Stimulated activated CD8-positive, alpha-beta memory T cell treated with anti-CD3 and anti-CD28 coated beads, Interleukin-12 subunit alpha, Interleukin-12 subunit beta, amount 100 ng/mL, for 1 hour (primary cell): Measurements from ENCODE around the gene KHSRP.

Source experiments
- DNase-seq: peaks from one replicate; pipeline ENCODE4 v3.0.0-alpha.2; 2020; ENCODE audit warnings: low read depth

Gene KHSRP, protein sequence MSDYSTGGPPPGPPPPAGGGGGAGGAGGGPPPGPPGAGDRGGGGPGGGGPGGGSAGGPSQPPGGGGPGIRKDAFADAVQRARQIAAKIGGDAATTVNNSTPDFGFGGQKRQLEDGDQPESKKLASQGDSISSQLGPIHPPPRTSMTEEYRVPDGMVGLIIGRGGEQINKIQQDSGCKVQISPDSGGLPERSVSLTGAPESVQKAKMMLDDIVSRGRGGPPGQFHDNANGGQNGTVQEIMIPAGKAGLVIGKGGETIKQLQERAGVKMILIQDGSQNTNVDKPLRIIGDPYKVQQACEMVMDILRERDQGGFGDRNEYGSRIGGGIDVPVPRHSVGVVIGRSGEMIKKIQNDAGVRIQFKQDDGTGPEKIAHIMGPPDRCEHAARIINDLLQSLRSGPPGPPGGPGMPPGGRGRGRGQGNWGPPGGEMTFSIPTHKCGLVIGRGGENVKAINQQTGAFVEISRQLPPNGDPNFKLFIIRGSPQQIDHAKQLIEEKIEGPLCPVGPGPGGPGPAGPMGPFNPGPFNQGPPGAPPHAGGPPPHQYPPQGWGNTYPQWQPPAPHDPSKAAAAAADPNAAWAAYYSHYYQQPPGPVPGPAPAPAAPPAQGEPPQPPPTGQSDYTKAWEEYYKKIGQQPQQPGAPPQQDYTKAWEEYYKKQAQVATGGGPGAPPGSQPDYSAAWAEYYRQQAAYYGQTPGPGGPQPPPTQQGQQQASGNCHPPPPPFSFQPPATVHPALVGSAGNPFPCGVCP

DNA sequence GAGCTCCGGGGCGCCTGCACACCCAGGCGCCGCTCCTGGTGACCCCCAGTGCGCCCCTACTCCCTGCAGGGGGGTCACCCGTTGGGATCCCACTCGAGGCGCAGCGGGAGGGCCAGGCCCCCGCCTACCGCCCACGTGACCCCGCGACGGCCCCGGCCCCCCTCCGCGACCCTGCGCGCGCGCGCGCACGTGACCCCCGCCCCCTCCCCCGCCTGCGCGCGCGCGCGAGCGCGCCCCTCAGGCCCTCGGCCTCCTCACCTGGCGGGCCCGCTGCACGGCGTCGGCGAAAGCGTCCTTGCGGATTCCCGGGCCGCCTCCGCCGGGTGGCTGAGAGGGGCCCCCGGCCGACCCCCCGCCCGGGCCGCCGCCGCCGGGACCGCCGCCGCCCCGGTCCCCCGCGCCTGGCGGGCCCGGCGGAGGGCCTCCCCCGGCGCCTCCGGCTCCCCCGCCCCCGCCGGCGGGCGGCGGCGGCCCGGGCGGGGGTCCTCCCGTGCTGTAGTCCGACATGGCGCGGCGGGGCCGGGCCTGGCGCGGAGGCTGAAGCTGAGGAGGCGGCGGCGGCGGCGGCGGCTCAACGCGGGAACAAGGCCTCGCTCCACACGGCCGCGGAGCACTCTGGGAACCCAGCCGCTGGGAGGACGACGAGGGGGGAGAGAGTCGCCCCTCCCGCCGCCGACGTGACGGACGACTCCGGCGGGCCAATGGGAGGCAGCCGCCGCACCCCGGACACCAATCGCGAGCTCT lies at the start of gene KHSRP:
Gene KHSRP (minus strand): TSS at position 617 of the 744 bp plus-strand sequence. CDS start 110 bp downstream, at position 507.
- no peak for DNase-seq

DNA sequence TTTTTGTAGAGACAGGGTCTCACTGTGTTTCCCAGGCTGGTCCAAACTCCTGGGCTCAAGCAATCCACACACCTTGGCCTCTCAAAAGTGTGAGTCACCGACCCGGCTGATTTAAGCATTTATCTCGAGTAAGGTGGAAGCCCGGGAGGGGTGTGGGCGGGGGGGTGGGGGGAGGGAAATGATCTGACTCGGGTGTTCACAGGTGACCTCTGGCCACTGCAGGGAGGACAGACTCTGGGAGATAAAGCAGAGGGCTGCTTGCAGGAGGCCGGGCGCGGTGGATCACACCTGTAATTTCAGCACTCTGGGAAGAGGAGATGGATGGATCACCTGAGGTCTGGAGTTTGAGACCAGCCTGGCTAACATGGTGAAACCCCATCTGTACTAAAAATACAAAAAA lies 49.0 kb upstream of the KHSRP start:
- no peak for DNase-seq

DNA sequence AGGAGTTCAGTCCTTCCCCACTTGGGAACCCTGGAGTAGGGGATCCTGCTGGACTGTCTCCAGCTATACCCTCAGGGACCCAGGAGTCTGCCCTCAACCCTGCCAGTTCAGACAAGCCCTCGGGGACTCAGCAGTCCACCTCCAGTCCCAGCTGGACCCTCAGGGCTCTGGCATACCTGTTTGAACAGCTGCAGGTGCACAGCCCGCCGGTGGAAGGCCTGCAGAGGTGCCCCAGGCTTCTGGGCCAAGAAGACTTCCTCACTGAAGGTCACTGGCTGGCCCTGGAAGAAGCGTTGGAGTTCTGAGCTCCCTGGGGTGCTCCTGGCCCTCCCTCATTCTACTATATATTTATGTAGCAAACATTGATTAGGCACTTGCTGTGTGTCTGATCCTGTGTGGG lies 48.1 kb upstream of the KHSRP start:
- DNase-seq, result no peak

DNA sequence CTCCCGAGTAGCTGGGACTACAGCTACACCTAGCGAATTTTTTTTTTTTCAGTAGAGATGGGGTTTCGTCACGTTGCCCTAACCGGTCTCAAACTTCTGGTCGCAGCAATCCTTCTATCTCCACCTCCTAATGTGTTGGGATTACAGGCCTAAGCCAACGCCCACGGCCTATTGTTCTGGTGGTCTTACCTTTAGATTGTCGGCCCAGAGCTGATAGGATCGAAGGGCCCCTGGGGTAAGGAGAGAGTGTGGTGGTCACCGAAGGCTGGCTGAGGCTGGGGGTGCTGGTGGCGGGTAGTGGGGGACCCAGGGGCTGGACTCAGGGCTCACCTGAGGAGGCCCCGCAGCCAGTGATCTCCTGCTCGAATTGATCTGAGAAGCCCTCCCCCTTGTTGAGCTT lies 46.5 kb upstream of the KHSRP start:
- DNase-seq, result no peak

DNA sequence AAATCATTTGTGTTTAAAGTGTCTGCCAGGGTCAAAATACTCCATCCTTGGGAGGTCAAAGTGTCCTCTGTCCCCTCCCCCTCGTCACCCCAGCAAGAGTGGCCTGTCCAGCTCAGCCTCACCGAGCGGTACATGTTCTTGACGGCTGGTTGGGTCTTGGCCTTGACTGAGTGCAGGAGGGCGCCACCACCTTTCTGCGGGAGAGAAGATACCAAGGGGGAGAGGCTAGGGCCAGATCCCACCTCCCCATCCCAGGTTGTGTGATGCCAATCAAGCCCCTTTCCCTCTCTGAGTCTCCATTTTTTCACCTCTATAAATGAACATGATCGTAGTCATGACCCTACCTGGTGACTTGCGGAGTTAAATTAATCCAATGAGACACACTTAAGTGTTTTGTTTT lies 45.6 kb upstream of the KHSRP start:
- no peak for DNase-seq

DNA sequence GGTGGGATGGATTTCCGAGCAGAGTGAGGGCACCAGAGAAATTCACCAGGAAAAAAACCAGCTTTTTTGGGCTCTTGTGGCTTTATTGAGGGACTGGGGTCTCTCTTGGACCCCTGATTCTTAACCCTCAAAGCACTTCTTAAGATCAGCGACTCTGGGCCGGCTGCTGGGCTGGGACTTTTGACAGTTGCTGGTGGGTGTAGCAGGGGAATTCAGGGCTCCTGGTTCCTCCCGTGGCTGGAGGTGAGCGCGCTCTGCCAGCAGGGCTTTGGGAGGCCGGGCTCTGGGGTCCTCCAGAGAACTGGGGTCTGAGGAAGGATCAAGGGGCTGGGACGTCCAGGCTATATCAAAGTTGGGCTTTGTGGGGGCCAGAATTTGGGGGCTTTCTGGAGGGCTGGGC lies 42.8 kb upstream of the KHSRP start:
- no peak for DNase-seq

DNA sequence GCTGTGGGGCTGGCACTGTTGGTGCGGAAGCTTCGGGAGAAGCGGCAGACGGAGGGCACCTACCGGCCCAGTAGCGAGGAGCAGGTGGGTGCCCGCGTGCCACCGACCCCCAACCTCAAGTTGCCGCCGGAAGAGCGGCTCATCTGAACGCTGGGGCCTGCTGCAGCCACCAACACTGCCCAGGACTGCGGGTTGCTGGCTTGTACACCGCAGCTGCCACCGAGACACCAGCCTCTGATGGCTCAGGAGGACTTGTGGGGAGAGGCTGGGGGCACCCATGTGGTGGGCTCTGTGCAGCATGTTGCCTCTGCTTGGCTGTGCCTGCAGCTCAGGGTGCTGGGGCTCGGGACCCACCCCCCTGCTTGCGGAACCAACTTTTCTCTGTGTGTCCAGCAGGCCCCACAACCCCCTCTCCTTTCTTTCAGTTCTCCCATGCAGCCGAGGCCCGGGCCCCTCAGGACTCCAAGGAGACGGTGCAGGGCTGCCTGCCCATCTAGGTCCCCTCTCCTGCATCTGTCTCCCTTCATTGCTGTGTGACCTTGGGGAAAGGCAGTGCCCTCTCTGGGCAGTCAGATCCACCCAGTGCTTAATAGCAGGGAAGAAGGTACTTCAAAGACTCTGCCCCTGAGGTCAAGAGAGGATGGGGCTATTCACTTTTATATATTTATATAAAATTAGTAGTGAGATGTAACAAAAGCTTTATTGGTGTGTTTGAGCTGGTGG lies 42.1 kb upstream of the KHSRP start:
- DNase-seq, result no peak

DNA sequence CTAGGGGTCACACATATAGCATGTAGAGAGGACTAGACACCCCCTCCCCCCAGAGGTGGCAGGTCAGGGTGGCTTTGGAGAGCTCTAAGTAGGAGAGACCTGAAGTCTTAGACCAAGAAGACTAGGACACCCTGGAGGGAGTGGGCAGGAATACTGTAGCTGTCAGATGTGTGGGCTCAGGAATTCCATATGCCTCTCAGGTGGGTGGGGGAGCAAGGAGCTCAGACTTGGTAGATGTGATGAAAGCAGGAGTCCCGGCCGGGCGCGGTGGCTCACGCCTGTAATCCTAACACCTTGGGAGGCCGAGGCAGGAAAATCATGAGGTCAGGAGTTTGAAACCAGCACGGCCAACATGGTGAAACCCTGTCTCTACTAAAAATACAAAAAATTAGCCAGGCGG lies 41.1 kb upstream of the KHSRP start:
- DNase-seq, result no peak

DNA sequence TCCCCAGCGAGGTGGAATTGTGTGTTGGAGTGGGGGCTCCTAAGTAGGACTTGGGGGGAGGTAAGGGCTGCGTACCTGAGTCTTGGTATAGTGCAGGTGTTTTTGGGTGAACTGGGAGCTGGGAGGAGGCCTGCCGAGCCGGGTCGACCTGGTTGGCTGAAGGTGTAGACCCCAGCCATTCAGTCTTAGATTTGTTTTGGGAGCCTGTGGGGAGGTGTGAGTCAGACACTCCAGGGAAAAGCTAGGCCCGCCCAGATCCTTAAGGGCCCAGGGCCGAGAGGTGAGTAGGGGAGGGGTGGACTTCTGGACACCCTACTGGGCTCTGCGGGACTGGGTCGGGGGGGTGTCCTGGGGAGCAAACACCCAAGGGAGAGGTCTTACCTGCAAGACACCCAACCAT lies 40.4 kb upstream of the KHSRP start:
- DNase-seq, result no peak

DNA sequence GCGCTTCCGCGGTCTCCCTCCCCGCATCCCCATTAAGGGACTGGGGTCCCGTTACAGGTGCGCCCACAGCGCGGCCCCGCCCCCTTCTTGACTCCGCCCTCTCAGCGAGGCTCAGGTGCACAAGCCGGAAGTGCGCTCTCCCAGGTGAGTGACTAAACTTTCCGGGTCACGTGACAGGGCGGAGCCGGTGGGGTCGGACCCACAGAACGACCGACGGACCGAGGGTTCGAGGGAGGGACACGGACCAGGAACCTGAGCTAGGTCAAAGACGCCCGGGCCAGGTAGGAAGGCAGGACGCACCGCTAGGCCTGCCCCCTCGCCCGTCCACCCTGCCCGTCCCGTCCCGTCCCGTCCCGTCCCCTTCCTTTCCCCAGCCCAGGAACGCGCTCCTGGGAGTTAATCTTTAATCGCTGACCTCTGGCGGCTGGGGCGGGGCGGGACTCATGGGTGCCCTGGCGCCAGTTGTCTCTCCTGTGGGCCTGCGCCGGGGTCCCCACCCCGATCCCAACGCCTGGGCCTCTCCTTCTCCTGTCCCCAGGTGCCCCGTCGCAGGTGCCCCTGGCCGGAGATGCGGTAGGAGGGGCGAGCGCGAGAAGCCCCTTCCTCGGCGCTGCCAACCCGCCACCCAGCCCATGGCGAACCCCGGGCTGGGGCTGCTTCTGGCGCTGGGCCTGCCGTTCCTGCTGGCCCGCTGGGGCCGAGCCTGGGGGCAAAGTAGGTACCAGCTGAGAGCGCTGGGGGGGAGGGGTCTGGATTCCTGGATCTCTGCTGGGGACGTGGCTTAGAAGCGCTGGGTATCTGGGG lies 39.7 kb upstream of the KHSRP start, which contains the start of gene CRB3:
Gene CRB3 (plus strand): TSS at position 202 of the 804 bp plus-strand sequence. CDS start 431 bp downstream, at position 633.
- peak; percentile 42 for DNase-seq

DNA sequence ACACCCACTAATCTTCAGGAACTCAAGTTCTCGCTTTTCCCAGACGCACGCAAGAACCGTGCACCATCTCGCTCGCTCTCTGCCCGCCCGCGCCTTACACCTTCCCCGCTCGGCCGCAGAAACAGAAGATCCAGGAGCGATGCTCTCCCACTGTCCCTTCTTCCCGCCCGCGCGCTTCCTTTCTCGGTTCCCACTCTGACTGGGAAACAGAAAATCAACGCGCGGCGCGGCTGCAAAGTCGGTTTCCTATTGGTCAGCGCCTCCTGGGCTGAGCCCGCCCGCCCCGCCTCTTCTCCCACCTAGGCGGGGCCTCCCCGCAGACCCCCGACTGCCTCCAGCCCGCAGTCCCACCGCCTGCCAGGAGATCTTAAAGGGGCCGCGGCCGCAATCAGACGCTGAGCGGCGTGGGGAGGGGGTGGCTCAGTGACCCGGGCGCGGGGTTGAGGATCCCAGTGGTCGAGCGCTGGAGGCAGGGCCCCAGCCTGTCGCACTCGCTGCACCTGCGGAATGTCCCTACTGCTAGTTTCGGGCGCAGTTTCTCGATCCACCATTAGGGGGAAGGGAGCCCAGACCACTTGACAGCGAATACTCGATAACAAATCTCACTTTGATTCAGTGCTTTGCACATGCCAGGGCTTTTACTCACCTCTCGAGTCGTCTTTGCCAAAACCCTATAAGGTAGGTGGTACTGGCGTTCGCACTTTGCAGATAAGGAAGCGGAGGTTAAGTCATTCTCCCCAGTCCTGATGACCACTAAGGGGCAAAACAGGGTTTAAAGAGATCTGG lies 35.7 kb upstream of the KHSRP start:
- DNase-seq, result peak; percentile 94

DNA sequence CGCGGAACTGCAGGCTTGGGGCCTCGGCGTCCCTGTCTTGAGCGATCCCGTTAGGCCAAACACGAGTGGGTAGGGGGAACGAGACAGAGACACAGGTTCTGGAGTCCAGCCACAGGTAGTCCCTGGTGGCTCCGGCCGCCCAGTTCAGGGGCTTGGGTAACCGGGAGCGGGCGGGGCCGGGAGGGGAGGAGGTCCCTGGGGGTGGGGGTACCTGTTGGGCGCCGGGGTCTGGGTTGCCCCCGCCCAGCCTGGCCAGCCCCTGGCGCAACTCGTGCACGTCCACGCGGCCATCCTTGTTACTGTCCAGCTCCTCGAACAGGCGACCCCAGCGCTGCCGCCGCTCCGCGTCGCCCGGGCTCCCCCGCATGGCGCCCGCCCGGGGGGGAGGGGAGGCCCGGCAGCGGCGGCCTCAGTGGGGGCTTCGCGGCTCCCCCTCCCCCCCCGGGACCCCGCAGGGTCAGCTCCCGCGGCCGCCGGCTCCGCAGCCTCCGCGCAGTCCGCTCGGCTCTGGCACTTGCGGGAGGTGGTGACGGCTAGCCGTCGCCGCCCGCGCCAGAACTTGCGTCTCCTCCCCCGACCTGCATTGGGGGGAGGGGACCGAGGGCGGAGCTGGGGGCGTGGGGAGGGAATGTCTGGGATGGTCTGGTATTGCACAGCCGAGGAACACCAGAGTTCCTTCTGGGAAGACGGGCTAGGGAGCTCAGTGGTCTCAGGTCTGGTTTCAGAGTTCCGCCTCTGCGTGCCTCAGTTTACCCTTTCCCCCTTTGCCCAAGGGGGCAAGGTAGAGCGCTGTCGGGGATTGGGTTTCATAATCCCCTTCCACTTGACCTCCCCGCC lies 34.9 kb upstream of the KHSRP start, which contains the start of gene SLC25A23:
Gene SLC25A23 (minus strand): TSS at position 531 of the 837 bp plus-strand sequence. CDS start 164 bp downstream, at position 367.
- DNase-seq, result no peak

DNA sequence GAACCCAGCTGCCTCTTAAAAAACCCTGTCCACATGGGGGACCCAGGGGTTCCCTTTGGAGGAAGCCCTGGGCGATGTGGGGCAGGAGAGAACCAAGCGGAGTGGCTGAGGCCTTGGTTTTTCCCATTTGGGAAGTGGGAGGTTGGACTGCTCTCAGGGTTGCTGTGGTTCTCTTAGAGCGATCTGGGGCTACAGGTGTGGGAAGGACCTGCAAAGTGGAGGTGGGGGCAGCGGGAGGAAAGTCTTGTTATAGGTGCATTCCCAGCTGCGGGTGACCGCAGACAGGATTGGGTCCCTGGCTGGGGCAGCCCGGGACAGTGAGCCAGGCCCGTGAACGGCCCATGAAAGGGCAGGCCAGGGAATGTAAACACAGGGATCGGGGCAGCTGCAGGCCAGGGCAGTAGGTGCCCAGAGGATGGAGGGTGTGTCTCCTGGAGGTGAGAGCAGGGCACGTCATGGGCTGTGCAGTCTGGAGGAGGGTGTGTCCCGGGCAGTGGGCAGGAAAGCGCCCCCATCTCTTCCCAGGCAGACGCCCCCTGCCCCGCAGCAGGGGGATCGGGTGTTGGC lies 34.2 kb upstream of the KHSRP start:
- DNase-seq, result no peak

DNA sequence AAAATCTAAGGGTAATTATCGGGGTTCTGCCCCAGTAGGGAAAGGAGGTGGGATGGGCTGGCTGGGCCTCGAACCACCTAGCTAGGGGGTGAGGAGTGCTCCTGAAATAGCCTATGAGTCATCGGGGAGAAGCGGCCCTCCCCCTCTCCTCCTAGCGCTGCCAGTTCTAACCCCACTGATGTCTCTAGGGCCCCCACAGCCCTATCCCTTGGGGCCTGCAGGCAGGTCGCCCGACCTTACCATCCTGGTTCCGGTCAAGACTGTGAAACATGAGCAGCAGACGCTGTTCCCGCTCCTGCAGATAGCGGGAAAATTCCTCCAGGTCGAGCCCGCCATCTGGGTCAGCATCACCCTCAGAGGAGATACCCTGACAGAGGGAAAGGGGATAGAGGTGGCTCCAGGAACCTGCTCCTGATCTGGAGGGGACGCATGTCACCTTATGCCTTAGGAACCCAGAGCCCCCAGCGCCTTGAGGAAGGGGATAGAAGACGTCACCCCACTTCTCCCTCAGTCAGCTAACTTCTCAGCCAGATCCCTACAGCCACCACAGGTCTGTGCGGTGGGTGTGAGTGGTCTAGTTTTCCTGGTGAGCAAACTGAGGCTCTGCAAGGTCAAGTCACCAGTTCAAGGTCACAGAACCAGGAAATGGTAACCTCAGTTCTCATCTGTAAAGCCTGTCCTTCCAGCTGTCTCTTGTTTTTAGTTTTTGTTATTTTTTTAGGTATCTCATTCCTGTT lies 33.5 kb upstream of the KHSRP start:
- DNase-seq, result no peak

DNA sequence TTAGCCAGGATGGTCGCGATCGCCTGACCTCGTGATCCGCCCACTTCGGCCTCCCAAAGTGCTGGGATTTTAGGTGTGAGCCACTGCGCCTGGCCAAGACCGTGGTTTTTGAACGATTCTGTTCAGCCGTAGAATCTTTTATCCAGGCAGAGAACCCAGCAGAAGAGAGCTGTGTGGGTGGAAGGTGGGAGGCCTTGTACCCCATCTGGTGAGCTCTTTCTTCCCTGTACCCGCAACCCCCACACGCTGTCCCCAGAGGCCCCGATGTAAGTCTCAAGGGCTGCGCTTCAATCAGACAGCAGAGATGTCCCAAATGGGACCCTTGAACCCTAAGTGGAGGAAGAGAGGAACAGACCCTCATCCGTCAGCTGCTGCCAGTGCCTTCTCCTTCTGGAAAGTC lies 31.3 kb upstream of the KHSRP start:
- no peak for DNase-seq

DNA sequence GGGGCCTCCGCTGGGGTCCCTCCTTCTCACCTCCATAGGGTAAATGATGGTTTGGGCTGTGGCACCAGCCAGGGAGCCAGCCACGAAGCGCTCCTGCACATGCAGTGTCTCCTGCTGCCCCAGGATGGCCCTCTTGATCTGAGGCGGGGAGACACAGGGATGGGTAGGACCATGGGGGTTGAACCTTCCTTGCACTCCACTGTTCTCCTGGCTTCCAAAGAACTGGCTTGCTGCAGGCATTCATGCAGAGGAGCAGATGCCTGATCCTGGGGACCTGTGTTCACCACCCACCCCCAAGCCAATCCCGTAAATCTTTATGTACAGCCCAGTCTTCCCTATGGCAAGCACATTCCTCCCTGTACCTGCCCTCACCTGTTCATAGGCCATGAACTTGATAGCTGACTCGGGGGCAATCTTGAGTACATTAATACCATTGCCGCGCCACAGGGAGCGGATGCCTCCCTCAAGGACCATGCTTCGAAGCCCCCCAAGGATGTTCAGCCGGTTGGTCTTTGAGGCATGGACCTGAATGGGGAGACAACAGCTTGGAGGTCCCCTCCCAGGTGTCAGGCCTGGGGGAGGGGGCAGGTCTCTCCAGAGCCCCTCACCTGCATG lies 29.4 kb upstream of the KHSRP start:
- DNase-seq, result no peak

DNA sequence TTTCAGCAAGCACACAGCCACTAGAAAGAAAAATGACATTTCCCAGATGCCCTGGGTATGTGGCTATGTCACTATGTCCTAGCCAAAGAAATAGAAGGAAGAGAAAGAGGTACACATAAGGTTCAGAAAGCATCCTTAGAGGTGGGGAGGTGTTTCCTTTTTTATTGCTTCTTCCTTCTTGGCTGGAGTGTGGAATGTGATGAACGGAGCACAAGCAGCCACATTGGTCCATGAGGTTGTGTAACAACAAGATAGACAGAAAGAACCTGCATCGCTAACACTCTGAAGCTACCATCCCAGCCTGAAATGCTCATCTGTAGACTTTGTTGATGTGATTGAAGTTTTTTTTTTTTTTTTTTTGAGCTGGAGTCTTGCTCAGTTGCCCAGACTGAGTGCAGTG lies 28.3 kb upstream of the KHSRP start:
- DNase-seq, result no peak

DNA sequence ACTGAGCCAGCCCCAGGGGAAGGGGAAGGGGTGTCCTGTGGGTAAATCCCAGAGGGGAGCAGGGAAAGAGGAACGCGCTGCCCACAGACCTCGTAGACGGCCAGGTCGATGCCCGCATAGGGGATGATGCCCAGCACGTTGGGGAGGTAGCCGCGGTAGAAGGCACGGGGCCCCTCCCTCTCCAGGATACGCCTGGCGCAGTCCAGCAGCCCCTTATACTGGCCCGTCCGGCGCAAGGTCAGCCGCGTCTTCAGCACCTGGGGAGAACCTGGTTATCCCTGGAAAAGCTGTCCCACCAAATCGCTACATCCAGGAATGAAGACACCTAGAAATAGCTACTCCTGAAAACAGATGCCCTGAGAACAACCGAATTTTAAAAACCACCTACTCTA lies 27.6 kb upstream of the KHSRP start:
- no peak for DNase-seq
